Caco-2 (cell line): ENCODE measurements around the gene PEX14. TPM values are rescaled to one million over a fixed set of nuclear protein-coding genes. Genes with fewer than 3 reads are reported as not detected.

Source experiments
- BruUV-seq: library from RNA; stranded (reverse); fragments of 400-500 nt; replicated peaks from 2 replicates; lab custom pipeline; 2021; lab: Mats Ljungman, UMichigan
- CTCF ChIA-PET: fragments of 300-600 bp; sonication (Branson Sonifier 250); formaldehyde crosslinking; loops from one replicate; lab custom pipeline; 2022; ENCODE audit warnings: antibody characterized with exemption; lab: Charles Lee
- POLR2A ChIA-PET: fragments of 300-600 bp; sonication (Branson Sonifier 250); formaldehyde crosslinking; loops from one replicate; lab custom pipeline; 2022; ENCODE audit warnings: antibody characterized with exemption; lab: Charles Lee
- DNase-seq, 2 experiments: peaks; one replicate each; pipeline versions ENCODE4 v3.0.0 to v3.0.0-alpha.2; 2020 to 2022
- H3K27me3 ChIP-seq: replicated peaks from 2 replicates; pipeline ENCODE4 v1.6.0; 2011; ENCODE audit warnings: low read length; ENCODE audit not compliant: control insufficient read depth, insufficient read depth
- H3K36me3 ChIP-seq: 2 replicates; pipeline ENCODE4 v1.5.1; 2011; ENCODE audit warnings: low read length; ENCODE audit not compliant: control insufficient read depth, insufficient read depth
- H3K4me1 ChIP-seq: fragments of 250-450 bp; sonication (Bioruptor Pico); 2 replicates; pipeline ENCODE4 v1.5.1; 2020; ENCODE audit warnings: mild to moderate bottlenecking
- H3K4me3 ChIP-seq: 2 replicates; pipeline ENCODE4 v1.5.1; 2011; ENCODE audit warnings: low read depth, mild to moderate bottlenecking, control low read depth, low read length
- H3K9me3 ChIP-seq: fragments of 250-450 bp; sonication (Bioruptor Pico); 2 replicates; pipeline ENCODE4 v1.5.1; 2020; ENCODE audit warnings: mild to moderate bottlenecking, moderate library complexity
- H3K27ac Mint-ChIP-seq: one replicate; pipeline ENCODE4 v1.8.0; 2022; ENCODE audit warnings: mixed read lengths; ENCODE audit not compliant: unreplicated experiment
- H3K27me3 Mint-ChIP-seq: one replicate; pipeline ENCODE4 v1.8.0; 2022; ENCODE audit warnings: mixed read lengths; ENCODE audit not compliant: insufficient read depth, unreplicated experiment
- H3K36me3 Mint-ChIP-seq: one replicate; pipeline ENCODE4 v1.8.0; 2022; ENCODE audit warnings: mild to moderate bottlenecking, mixed read lengths; ENCODE audit not compliant: insufficient read depth, unreplicated experiment
- H3K4me1 Mint-ChIP-seq: one replicate; pipeline ENCODE4 v1.8.0; 2022; ENCODE audit warnings: low read depth, mixed read lengths; ENCODE audit not compliant: unreplicated experiment
- H3K4me3 Mint-ChIP-seq: one replicate; pipeline ENCODE4 v1.8.0; 2022; ENCODE audit warnings: mild to moderate bottlenecking, moderate library complexity, mixed read lengths; ENCODE audit not compliant: unreplicated experiment
- H3K9me3 Mint-ChIP-seq: one replicate; pipeline ENCODE4 v1.8.0; 2022; ENCODE audit warnings: mixed read lengths; ENCODE audit not compliant: unreplicated experiment
- CTCF ChIP-seq, 2 experiments: fragments of 200-600 bp in 1 of 2; IDR thresholded peaks; 1 replicate in 1 of 2; 2 replicates in 1 of 2; pipeline versions ENCODE4 v1.5.1 to v1.8.0; 2011 to 2022; ENCODE audit warnings: antibody characterized with exemption in 1 of 2, control low read depth in 1 of 2, inconsistent platforms in 1 of 2, low read depth in 1 of 2, low read length in 1 of 2, mild to moderate bottlenecking in 1 of 2, moderate library complexity in 1 of 2; ENCODE audit not compliant: insufficient read depth in 1 of 2, severe bottlenecking in 1 of 2, unreplicated experiment in 1 of 2
- intact Hi-C: fragments of 100-400 bp; cut with micrococcal nuclease; formaldehyde crosslinking; loops from one replicate; pipeline ENCODE4 v1.10.0; 2022; ENCODE audit not compliant: unreplicated experiment
- total RNA-seq: library from RNA; stranded (reverse); gene quantifications from 2 replicates; pipeline ENCODE4 v1.2.3, GENCODE V29; 2022

PEX14 gene
- total RNA-seq, 1 experiment from 2014 or later = 22.2 TPM

- 0 out of 2 replicates have a peak, but pooled peaks cover 4% of the 10 kb centered on the region for H3K4me1 ChIP-seq
- ChIA-PET CTCF (no interaction called here), POLR2A (interaction anchor here (0.7 kb wide), 1 partner anchor 24 kb away, joined by 4 read pairs; no protein-coding TSS in a partner anchor)
- intact Hi-C loops = no loop called here
- TSS peak; percentile 3 for BruUV-seq
- no peaks in the 10 kb centered on the region for H3K27me3 ChIP-seq
- Mint-ChIP-seq H3K27ac (no peak overlapping the region), H3K9me3 (no peaks in the 10 kb centered on the region), H3K27me3 (no peaks in the 10 kb centered on the region), H3K4me3 (no peak overlapping the region), H3K4me1 (peaks cover 7% of the 10 kb centered on the region), H3K36me3 (peaks cover 48% of the 10 kb centered on the region)
- no peak for TF ChIP-seq CTCF (IDR thresholded peaks at IDR 0.05; ENCODE audit: insufficient read depth in 1 of 2, low read depth in 1 of 2, low read length in 1 of 2, severe bottlenecking in 1 of 2, unreplicated experiment in 1 of 2)
- H3K9me3 ChIP-seq = no peaks in the 10 kb centered on the region
- DNase-seq = no peak
- H3K4me3 ChIP-seq = no peak overlapping the region
- peaks cover 2% of the 10 kb centered on the region; the same call in 1 of the 2 replicates for H3K36me3 ChIP-seq
Measured at GRCh38 chr1:10470043-10470442, 4.7 kb upstream of the PEX14 start.

DNA sequence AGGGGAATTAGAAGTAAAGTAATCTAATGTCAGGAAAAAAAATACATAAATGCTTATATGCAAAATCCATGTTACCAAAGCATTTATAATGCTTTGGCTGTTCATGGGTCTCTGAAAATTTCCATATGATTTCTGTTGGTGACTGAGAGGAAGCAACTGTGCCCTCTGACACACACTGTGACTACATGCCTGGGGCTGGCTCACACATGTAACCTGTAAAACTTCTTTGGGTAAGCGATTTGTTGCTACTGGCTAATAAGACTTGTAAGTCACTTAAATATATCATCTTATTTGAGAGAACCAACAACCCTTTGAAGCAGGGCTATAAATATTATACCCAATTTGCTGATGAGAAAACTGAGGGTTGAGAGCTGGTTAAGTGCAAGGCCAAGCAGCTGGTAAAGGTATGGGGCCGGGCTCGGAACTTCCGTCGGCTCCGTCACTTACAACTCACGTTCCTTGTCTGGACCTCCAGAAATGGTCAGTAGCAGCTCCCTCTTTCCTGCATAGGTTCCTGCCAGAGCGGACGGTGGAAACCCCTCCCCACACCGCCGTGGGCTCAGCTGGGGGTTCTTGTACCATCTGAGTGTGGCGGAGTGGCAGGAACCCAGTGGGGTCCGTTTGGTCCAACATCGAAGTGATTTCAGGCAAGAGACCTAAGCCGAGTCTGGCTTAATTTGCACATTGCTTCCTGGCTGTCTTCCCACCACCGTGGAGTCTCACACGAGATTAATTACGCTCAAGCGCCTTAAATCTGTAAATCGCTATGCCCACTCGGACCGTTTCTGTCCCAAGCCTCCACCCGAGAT lies 3.1 kb upstream of the PEX14 start:
- Mint-ChIP-seq H3K27ac (peak overlapping the region; percentile 95), H3K36me3 (peaks cover 49% of the 10 kb centered on the region), H3K4me1 (peaks cover 14% of the 10 kb centered on the region), H3K4me3 (peak overlapping the region; percentile 94), H3K9me3 (no peaks in the 10 kb centered on the region), H3K27me3 (no peaks in the 10 kb centered on the region)
- POLR2A ChIA-PET = interaction anchor here (0.5 kb wide), 1 partner anchor 34 kb away, joined by 5 read pairs; no protein-coding TSS in a partner anchor
- peak; percentile 26 to 39 for DNase-seq
- 0 out of 2 replicates have a peak, but pooled peaks cover 4% of the 10 kb centered on the region for H3K4me1 ChIP-seq
- TF ChIP-seq CTCF (IDR thresholded peaks at IDR 0.05; ENCODE audit: insufficient read depth in 1 of 2, low read depth in 1 of 2, low read length in 1 of 2, severe bottlenecking in 1 of 2, unreplicated experiment in 1 of 2) = no peak
- H3K36me3 ChIP-seq = no peaks in the 10 kb centered on the region
- no peaks in the 10 kb centered on the region for H3K9me3 ChIP-seq
- CTCF ChIA-PET = no interaction called here
- BruUV-seq = TSS peak; percentile 68
- H3K27me3 ChIP-seq = no peaks in the 10 kb centered on the region
- intact Hi-C loops = no loop called here
- peak overlapping the region; percentile 58 for H3K4me3 ChIP-seq

DNA sequence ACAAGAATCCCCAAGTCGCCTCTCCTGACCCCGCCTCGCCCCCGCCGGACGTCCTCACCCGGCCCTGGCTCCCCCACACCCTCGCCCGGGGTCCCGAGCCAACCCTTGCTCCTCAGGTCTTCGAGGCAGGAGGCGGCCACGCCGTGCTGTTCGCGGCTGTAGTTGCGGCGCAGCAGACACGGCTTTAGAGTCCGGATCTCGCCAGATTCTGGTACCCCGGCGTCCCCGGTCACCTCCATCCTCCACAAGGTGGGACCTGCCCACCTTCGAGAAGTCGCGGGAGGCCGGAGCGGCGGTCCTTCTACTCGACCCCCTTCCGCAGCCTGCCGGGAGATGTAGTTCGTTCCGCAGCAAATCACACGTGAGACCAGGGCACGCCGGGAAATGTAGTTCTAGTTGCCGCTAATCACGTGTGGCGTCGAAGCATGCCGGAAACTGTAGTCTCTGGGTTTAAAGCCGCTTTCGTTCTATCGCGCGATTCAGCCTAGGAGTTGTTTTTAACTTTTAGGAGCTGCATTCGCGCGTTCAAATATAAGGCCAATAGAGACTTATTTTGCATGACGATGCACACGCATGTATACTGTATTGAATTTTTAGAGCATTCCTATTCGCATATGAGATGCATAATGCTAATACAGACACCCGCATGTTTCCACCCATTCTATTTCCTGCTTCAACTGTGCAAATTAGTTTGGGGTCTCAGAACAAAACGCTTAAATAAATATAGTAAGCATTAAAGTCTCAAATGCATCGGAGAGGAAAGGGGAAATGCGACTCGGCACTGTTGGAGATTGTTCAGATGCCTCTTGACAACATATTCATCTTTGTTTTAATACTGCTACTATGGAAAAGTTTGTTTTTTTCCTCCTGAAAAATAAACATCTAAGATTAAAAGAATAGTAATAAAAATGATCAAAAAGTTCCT lies 2.3 kb upstream of the PEX14 start, which contains the start of gene DFFA:
TSS of gene DFFA (minus strand) at position 310 of the 925 bp plus-strand sequence. CDS start at position 239, 71 bp downstream.
- Histone ChIP-seq H3K4me3 (peak within 1 kb of the TSS; percentile 58), H3K4me1 (0 out of 2 replicates have a peak, but pooled peaks cover 4% of the 10 kb centered on the region), H3K9me3 (no peaks in the 10 kb centered on the region), H3K27me3 (no peaks in the 10 kb centered on the region), H3K36me3 (no peaks in the 10 kb centered on the region)
- intact Hi-C loops = no loop called here
- BruUV-seq = no TSS peak
- peak; percentile 93 to 96 for DNase-seq
- Mint-ChIP-seq H3K4me1 (peaks cover 14% of the 10 kb centered on the region), H3K4me3 (peak within 1 kb of the TSS; percentile 94), H3K27me3 (no peaks in the 10 kb centered on the region), H3K9me3 (no peaks in the 10 kb centered on the region), H3K27ac (peak within 1 kb of the TSS; percentile 95), H3K36me3 (peaks cover 41% of the 10 kb centered on the region)
- no peak for TF ChIP-seq CTCF (IDR thresholded peaks at IDR 0.05; ENCODE audit: insufficient read depth in 1 of 2, low read depth in 1 of 2, low read length in 1 of 2, severe bottlenecking in 1 of 2, unreplicated experiment in 1 of 2)
- CTCF ChIA-PET = interaction anchor here (0.6 kb wide), 1 partner anchor 17 kb away, joined by 4 read pairs; no protein-coding TSS in a partner anchor
- POLR2A ChIA-PET = interaction anchor here (0.5 to 0.7 kb wide), 10 partner anchors 13 to 627 kb away, joined by 3 to 10 read pairs (median 5); partner anchors contain the start of gene EXOSC10
